AG04449 (cell line): ENCODE results near the gene UVRAG.
"Not testable (repeated sequence)": the region's sequence is repeated elsewhere in the genome, so short reads cannot be mapped to it uniquely, and the experiment has no call there.

Experiments
- CTCF ChIA-PET: fragments of 350-600 bp; formaldehyde crosslinking; extraction: SDS; loops from one replicate; lab custom pipeline; 2021; ENCODE audit warnings: antibody characterized with exemption; lab: Yijun Ruan, JAX
- POLR2A ChIA-PET: fragments of 400-600, 350-600 bp; formaldehyde crosslinking; extraction: SDS; loops from one replicate; lab custom pipeline; 2020; ENCODE audit warnings: antibody characterized with exemption, inconsistent platforms; lab: Yijun Ruan, JAX
- DNase-seq: peaks from one replicate; pipeline ENCODE4 v3.0.0-alpha.2; 2010; ENCODE audit warnings: low read depth, low spot score
- H3K4me3 ChIP-seq: 2 replicates; pipeline ENCODE4 v1.5.1; 2011; ENCODE audit warnings: low read depth, mild to moderate bottlenecking, control low read depth, low read length
- CTCF ChIP-seq: IDR thresholded peaks from one replicate; pipeline ENCODE4 v1.5.1; 2011; ENCODE audit warnings: mild to moderate bottlenecking, moderate library complexity, low read length, control low read depth, inconsistent platforms; ENCODE audit not compliant: insufficient read depth; ENCODE audit errors: missing control alignments

Gene UVRAG

GRCh38 chr11:75849894-75850293, 34.9 kb downstream of the UVRAG start:
- no peak for DNase-seq
- no peak overlapping the region for H3K4me3 ChIP-seq
- POLR2A ChIA-PET: no interaction called here
- TF ChIP-seq CTCF: no peak
- CTCF ChIA-PET: interaction anchor here (0.9 kb wide), 1 partner anchor 18 kb away, joined by 3 read pairs; no protein-coding TSS in a partner anchor

GRCh38 chr11:75850787-75851186, 35.8 kb downstream of the UVRAG start:
- ChIA-PET CTCF (interaction anchor here (0.9 to 2.4 kb wide), 3 partner anchors 17 to 48 kb away, joined by 3 to 8 read pairs (median 5); no protein-coding TSS in a partner anchor), POLR2A (no interaction called here)
- no peak for TF ChIP-seq CTCF
- H3K4me3 ChIP-seq: no peak overlapping the region
- no peak for DNase-seq

GRCh38 chr11:75851203-75851602, 36.2 kb downstream of the UVRAG start:
- DNase-seq: no peak
- no peak overlapping the region for H3K4me3 ChIP-seq
- POLR2A ChIA-PET: no interaction called here
- CTCF ChIA-PET: interaction anchor here (0.7 to 2.4 kb wide), 3 partner anchors 16 to 48 kb away, joined by 4 to 8 read pairs (median 5); no protein-coding TSS in a partner anchor
- TF ChIP-seq CTCF: no peak

GRCh38 chr11:75852406-75853017, 37.5 kb downstream of the UVRAG start:
- DNase-seq: no peak
- CTCF ChIA-PET: interaction anchor here (0.7 to 2.4 kb wide), 3 partner anchors 14 to 49 kb away, joined by 3 to 8 read pairs (median 4); no protein-coding TSS in a partner anchor
- POLR2A ChIA-PET: no interaction called here
- no peak for TF ChIP-seq CTCF
- H3K4me3 ChIP-seq: no peak overlapping the region

- H3K4me3 ChIP-seq, POLR2A ChIA-PET, DNase-seq: not testable (repeated sequence)
- CTCF ChIA-PET: interaction anchor here (1.1 to 1.5 kb wide), 3 partner anchors 13 to 19 kb away, joined by 3 to 4 read pairs (median 4); no protein-coding TSS in a partner anchor
These were observed 38.6 kb downstream of the UVRAG start for GRCh38 chr11:75853563-75853962.

DNA sequence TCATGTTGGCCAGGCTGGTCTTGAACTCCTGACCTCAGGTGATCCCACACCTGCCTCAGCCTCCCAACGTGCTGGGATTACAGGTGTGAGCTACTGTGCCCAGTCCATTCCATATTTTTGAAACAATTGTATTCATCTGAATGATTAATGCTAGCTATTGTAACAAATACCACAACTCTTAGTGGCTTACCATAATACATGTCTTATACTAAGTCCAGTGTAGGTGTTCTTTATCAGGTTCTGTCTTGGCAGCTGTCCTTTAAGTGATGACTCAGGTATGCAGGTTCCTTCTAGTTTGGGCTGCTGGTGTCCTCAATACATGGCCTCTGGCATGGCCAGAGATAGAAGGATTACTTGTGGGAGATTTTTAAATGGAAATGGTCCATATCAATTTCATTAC, 39.0 kb downstream of the UVRAG start:
- CTCF ChIA-PET: interaction anchor here (1.1 to 1.5 kb wide), 3 partner anchors 12 to 19 kb away, joined by 3 to 4 read pairs (median 4); no protein-coding TSS in a partner anchor

More for the DNA sequence above, 39.0 kb downstream of the UVRAG start:
- TF ChIP-seq CTCF: no peak
- POLR2A ChIA-PET: no interaction called here
- no peak overlapping the region for H3K4me3 ChIP-seq
- no peak for DNase-seq
